Measurements from ENCODE around the gene CCDC182. TPM values are rescaled to one million over a fixed set of nuclear protein-coding genes. Genes with fewer than 3 reads are reported as not detected.

Gene CCDC182

Small RNA genes lying within 50 kb of the gene (small RNA-seq; reads per million reads assigned to genes)
- not detected for gene RN7SKP94 (ENCODE audit: low read depth)
